Neuronal stem cell (in vitro differentiated cells): ENCODE data around the gene NARF.

ENCODE experiments used
- DNase-seq: peaks from one replicate; pipeline ENCODE4 v3.0.0-alpha.2; 2013; ENCODE audit warnings: low spot score
- H2AFZ ChIP-seq: one replicate; pipeline ENCODE4 v1.6.1; 2013; ENCODE audit warnings: mild to moderate bottlenecking, low read length, inconsistent platforms
- H2AK5ac ChIP-seq: 2 replicates; pipeline ENCODE4 v1.6.1; 2013; ENCODE audit warnings: low read depth, mild to moderate bottlenecking, inconsistent platforms, low read length, moderate library complexity, mixed read lengths
- H2BK120ac ChIP-seq: 2 replicates; pipeline ENCODE4 v1.6.1; 2013; ENCODE audit warnings: low read depth, mild to moderate bottlenecking, inconsistent platforms, low read length, moderate library complexity, mixed read lengths
- H2BK12ac ChIP-seq: one replicate; pipeline ENCODE4 v1.6.1; 2013; ENCODE audit warnings: low read length, inconsistent platforms
- H2BK15ac ChIP-seq: 2 replicates; pipeline ENCODE4 v1.6.1; 2013; ENCODE audit warnings: mild to moderate bottlenecking, low read length, inconsistent platforms, mixed read lengths
- H2BK5ac ChIP-seq: one replicate; pipeline ENCODE4 v1.6.1; 2013; ENCODE audit warnings: inconsistent platforms, mild to moderate bottlenecking, low read length, moderate library complexity
- H3K14ac ChIP-seq: one replicate; pipeline ENCODE4 v1.6.1; 2013; ENCODE audit warnings: low read length, inconsistent platforms
- H3K18ac ChIP-seq: 2 replicates; pipeline ENCODE4 v1.6.1; 2013; ENCODE audit warnings: low read length, inconsistent platforms
- H3K23ac ChIP-seq: 2 replicates; pipeline ENCODE4 v1.6.1; 2013; ENCODE audit warnings: low read depth, mild to moderate bottlenecking, mixed read lengths, low read length, inconsistent platforms; ENCODE audit not compliant: poor library complexity
- H3K27ac ChIP-seq: replicated peaks from 3 replicates; pipeline ENCODE4 v1.5.1; 2013; ENCODE audit warnings: low read length, inconsistent platforms
- H3K27me3 ChIP-seq, 3 experiments: 2 replicates each; pipeline ENCODE4 v1.6.1; 2013; ENCODE audit warnings: low read length in 3 of 3, mild to moderate bottlenecking in 2 of 3, inconsistent platforms in 1 of 3, low read depth in 1 of 3, mixed read lengths in 1 of 3, moderate library complexity in 1 of 3; ENCODE audit not compliant: control insufficient read depth in 3 of 3, insufficient read depth in 3 of 3
- H3K36me3 ChIP-seq, 2 donors: replicated peaks in 1 of 2; 2 replicates each; pipeline ENCODE4 v1.6.1; 2013; ENCODE audit warnings: low read length in 2 of 2; ENCODE audit not compliant: control insufficient read depth in 2 of 2, insufficient read depth in 2 of 2
- H3K4ac ChIP-seq: 2 replicates; pipeline ENCODE4 v1.6.1; 2013; ENCODE audit warnings: inconsistent platforms, mild to moderate bottlenecking, low read length, moderate library complexity
- H3K4me1 ChIP-seq, 2 donors: 1 replicate in 1 of 2; 2 replicates in 1 of 2; pipeline ENCODE4 v1.6.1; 2013; ENCODE audit warnings: low read length in 2 of 2, low read depth in 1 of 2; ENCODE audit not compliant: control insufficient read depth in 2 of 2, insufficient read depth in 1 of 2
- H3K4me2 ChIP-seq: one replicate; pipeline ENCODE4 v1.6.1; 2013; ENCODE audit warnings: mild to moderate bottlenecking, low read length, inconsistent platforms; ENCODE audit not compliant: insufficient read depth, poor library complexity, severe bottlenecking
- H3K4me3 ChIP-seq, 2 donors: 2 replicates each; pipeline ENCODE4 v1.5.1; 2013; ENCODE audit warnings: low read length in 2 of 2, mild to moderate bottlenecking in 2 of 2, inconsistent platforms in 1 of 2, moderate library complexity in 1 of 2
- H3K79me1 ChIP-seq: one replicate; pipeline ENCODE4 v1.6.1; 2013; ENCODE audit warnings: low read depth, mild to moderate bottlenecking, inconsistent platforms, low read length, moderate library complexity
- H3K9ac ChIP-seq: one replicate; pipeline ENCODE4 v1.6.1; 2013; ENCODE audit warnings: mild to moderate bottlenecking, low read depth, low read length, inconsistent platforms; ENCODE audit not compliant: poor library complexity
- H3K9me3 ChIP-seq, 2 donors: replicated peaks in 1 of 2; 2 replicates each; pipeline versions ENCODE3 to v1.6.1; 2013; ENCODE audit warnings: low read length in 2 of 2, mild to moderate bottlenecking in 2 of 2, inconsistent platforms in 1 of 2, low read depth in 1 of 2, mixed read lengths in 1 of 2, moderate library complexity in 1 of 2; ENCODE audit not compliant: control insufficient read depth in 2 of 2, insufficient read depth in 1 of 2
- H4K8ac ChIP-seq: one replicate; pipeline ENCODE4 v1.6.1; 2013; ENCODE audit warnings: low read depth, mild to moderate bottlenecking, inconsistent platforms, low read length, moderate library complexity
- H4K91ac ChIP-seq: one replicate; pipeline ENCODE4 v1.6.1; 2013; ENCODE audit warnings: low read length, low read depth, mild to moderate bottlenecking, inconsistent platforms; ENCODE audit not compliant: poor library complexity
- WGBS, 2 donors: extraction: QIAGEN DNeasy Blood & Tissue Kit; methylation state at CpG; one replicate each; pipeline ENCODE4 v1.1.7; 2013; ENCODE audit warnings: missing lambda C conversion rate in 2 of 2, mixed read lengths in 1 of 2; ENCODE audit not compliant: insufficient read length in 2 of 2, insufficient replicate concordance in 1 of 2; ENCODE audit errors: extremely low coverage in 2 of 2; 5-methylcytosine and 5-hydroxymethylcytosine counted together

The NARF gene

DNA sequence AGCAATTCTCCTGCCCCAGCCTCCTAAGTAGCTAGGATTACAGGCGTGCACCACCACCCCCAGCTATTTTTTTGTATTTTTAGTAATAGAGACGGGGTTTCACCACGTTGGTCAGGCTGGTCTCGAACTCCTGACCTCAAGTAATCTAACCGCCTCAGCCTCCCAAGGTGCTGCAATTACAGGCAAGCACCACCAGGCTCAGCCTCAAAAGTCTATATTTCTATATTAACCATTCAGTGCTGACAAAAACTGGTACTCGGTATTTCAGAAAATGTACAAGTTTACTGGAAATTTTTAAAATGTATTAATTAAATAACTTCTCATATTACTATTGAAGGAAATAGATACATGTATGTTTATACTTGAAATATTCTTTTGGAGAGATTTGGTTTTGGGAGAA, 41.8 kb upstream of the NARF start:
- no peak overlapping the region for H3K27ac ChIP-seq
- no peak overlapping the region for H3K23ac ChIP-seq
- peaks cover 12 to 37% of the 10 kb centered on the region in 2 donors for H3K36me3 ChIP-seq
- H3K14ac ChIP-seq, result no peak overlapping the region
- peaks cover 4% of the 10 kb centered on the region for H3K79me1 ChIP-seq
- H3K4ac ChIP-seq, result no peak overlapping the region
- H4K8ac ChIP-seq, result no peak overlapping the region
- no peak overlapping the region for H2AK5ac ChIP-seq
- H3K4me3 ChIP-seq, result no peak overlapping the region
- peaks cover 5% of the 10 kb centered on the region in 2 donors for H3K4me1 ChIP-seq
- no peak overlapping the region for H2BK15ac ChIP-seq
- H3K18ac ChIP-seq, result no peak overlapping the region
- no peaks in the 10 kb centered on the region for H3K9me3 ChIP-seq
- peaks cover 0 to 2% (median 0%) of the 10 kb centered on the region in 3 experiments for H3K27me3 ChIP-seq
- H3K4me2 ChIP-seq, result no peak overlapping the region
- H2BK5ac ChIP-seq, result no peak overlapping the region
- H2BK12ac ChIP-seq, result no peak overlapping the region
- no peak overlapping the region for H2AFZ ChIP-seq
- no peak overlapping the region for H2BK120ac ChIP-seq
- no peak overlapping the region for H3K9ac ChIP-seq
- WGBS, 2 donors, result no CpG with 5 or more reads among the region's 6 CpGs
- no peak overlapping the region for H4K91ac ChIP-seq
- no peak for DNase-seq

DNA sequence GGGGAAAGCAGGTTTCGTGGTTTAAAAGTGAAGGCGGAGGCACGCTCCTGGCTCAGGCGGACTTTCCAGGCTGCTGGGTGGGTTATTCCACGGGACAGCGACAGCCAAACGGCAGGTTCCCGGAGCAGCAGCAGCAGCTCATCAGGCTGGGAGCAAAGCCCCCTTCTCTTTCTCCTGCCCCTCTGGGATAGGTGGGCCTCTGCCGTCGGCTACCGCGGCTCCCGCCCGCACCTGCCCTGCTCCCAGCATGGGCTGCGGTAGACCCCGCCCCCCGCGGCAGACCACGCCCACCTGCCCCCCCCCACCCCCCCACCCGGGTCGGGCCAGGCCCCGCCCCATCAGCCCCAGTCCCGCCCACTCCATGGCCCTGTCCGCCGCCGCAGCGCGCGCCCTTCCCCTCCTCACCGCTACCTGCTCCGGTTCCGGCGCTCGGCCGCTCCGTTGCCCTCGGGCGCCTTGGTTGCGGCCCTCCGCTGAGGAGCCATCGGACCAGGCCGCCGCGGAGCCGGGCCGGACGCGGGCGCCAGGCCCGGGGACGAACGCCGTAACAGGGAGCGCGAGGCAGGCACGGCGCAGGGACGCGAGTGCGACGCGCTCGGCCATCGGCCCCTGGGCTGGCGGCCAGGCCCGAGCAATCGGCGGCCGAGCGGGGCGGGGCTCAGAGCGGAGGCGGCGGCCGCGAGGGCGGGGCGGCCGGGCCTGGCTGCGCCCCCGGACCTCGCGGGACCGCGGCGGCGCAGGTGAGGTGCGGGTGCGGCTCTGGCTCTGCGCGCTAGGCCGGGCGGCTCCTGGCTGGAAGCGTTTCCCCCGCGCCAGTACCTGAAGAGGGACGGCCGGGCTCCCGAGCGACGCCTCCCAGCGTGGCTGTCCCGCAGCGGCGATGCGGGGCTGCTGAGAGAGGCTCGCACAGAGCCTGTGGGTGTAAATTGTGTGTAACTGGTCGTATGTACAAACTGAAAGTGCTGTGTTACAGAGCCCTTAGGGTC, 40.2 kb upstream of the NARF start, which contains the start of the genes HEXD and OGFOD3:
Gene HEXD (plus strand): TSS at position 347 of the 986 bp plus-strand sequence. CDS start 1,453 bp downstream, outside the sequence.
Gene OGFOD3 (minus strand): TSS at position 586 of the 986 bp plus-strand sequence. CDS start 101 bp downstream, at position 485.
- Histone ChIP-seq H3K9me3 (peaks cover 3 to 4% of the 10 kb centered on the region in 2 donors), H2BK15ac (peak within 1 kb of the TSS; percentile 67), H3K4ac (no peak within 1 kb of the TSS), H3K23ac (peak within 1 kb of the TSS; percentile 98), H3K4me2 (peak within 1 kb of the TSS; percentile 98), H2BK5ac (no peak within 1 kb of the TSS), H2BK120ac (no peak within 1 kb of the TSS), H4K91ac (no peak within 1 kb of the TSS), H2AFZ (peak within 1 kb of the TSS; percentile 96), H3K79me1 (peaks cover 2% of the 10 kb centered on the region), H3K27me3 (peaks cover 0 to 2% (median 0%) of the 10 kb centered on the region in 3 experiments), H3K27ac (peak within 1 kb of the TSS; percentile 86), H2AK5ac (peak within 1 kb of the TSS; percentile 47), H3K4me1 (peaks cover 5% of the 10 kb centered on the region in 2 donors), H3K9ac (peak within 1 kb of the TSS; percentile 96), H3K14ac (peak within 1 kb of the TSS; percentile 71), H2BK12ac (peak within 1 kb of the TSS; percentile 90), H3K36me3 (peaks cover 9 to 36% of the 10 kb centered on the region in 2 donors), H4K8ac (no peak within 1 kb of the TSS), H3K4me3 (peak within 1 kb of the TSS; percentile 94 to 100), H3K18ac (peak within 1 kb of the TSS; percentile 100)
- DNase-seq, result peak; percentile 90
- WGBS, 2 donors, result no CpG with 5 or more reads among the region's 108 CpGs

DNA sequence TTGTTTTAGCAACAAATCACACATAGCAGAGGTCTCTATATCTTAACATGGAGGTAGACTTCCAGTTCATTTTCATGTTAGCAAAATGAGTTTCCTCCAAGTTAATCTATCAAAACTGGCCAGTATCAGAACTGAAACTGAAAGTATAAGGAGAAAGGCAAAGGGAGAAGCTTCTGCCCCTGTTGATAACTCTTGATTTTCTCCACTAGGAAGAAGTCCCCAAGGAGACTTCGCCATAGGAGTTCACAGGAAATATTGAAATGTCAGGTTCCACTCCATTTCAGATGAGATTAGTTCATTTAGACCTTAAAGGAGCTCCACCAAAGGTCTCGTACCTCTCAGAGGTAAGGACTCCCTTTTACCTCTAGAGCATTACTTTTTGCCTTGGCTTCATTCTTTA, 39.0 kb upstream of the NARF start:
- Histone ChIP-seq H3K9me3 (peaks cover 4 to 8% of the 10 kb centered on the region in 2 donors), H2AFZ (no peak overlapping the region), H2BK12ac (no peak overlapping the region), H2BK120ac (no peak overlapping the region), H3K27me3 (no peaks in the 10 kb centered on the region), H3K14ac (no peak overlapping the region), H3K79me1 (peaks cover 1% of the 10 kb centered on the region), H3K36me3 (peaks cover 9 to 28% of the 10 kb centered on the region in 2 donors), H3K4me1 (peaks cover 5% of the 10 kb centered on the region in 2 donors), H4K8ac (no peak overlapping the region), H3K9ac (no peak overlapping the region), H3K18ac (no peak overlapping the region), H3K23ac (no peak overlapping the region), H3K27ac (no peak overlapping the region), H3K4me3 (peak overlapping the region in 1 of 2 donors; percentile 94), H2BK5ac (no peak overlapping the region), H4K91ac (no peak overlapping the region), H2BK15ac (no peak overlapping the region), H2AK5ac (no peak overlapping the region), H3K4me2 (no peak overlapping the region), H3K4ac (no peak overlapping the region)
- no peak for DNase-seq
- no CpG with 5 or more reads among the region's 2 CpGs for WGBS, 2 donors
